Measurements from ENCODE around the gene VAMP2. TPM values are rescaled to one million over a fixed set of nuclear protein-coding genes. Genes with fewer than 3 reads are reported as not detected.

The VAMP2 gene
- total RNA-seq, 4 donors from 2014 or later, result 20.9 to 49.4 (median 30.1) TPM

DNA sequence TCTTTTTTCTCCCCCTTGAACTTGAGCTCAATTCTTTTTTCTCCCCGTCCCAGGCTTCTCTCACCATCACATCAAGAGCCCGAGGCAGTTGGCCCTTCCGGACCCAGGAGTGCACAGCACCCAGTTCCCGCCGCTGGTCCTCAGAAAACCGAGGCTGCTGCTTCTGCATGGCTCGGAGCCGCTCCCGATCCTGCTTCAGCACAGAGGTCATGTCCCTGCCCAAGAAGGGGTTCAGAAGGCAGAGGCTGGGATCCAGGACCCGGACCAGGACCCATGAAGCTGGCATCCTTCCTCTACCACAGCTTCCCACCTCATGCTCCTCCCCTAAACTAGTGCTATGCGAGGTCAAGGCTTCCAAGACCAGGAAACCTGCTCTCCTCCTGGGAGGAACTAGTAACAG is 21.0 kb downstream of the VAMP2 start:
- TF ChIP-seq POLR2AphosphoS5 (IDR thresholded peaks at IDR 0.05) (peak in 1 of 3 donors; percentile 16), EP300 (IDR thresholded peaks at IDR 0.05; ENCODE audit: low read depth) (no peak)
- Histone ChIP-seq H3K4me3 (no peak overlapping the region), H3K36me3 (peaks cover 0 to 70% (median 36%) of the 10 kb centered on the region in 4 donors), H3K9me3 (no peaks in the 10 kb centered on the region), H3K27me3 (no peaks in the 10 kb centered on the region), H3K27ac (peak overlapping the region; percentile 4 to 93 (median 20)), H3K4me1 (peaks cover 7 to 27% (median 19%) of the 10 kb centered on the region in 4 donors)
- no peak for DNase-seq
- 81 to 90% methylated on average over 2 to 11 of the region's 11 CpGs for WGBS, 2 donors (ENCODE audit: low coverage in 1 of 2)
- in situ Hi-C loops (cut with MboI; ENCODE audit: low pct_ligation_motif_present in 1 of 4, low pct_unique_long_range_greater_than_20kb in 1 of 4, low sequenced_read_pairs in 3 of 4), result loop anchor here in 1 of 4 donors (25.0 kb wide), 1 partner anchor 904 kb away; the partner anchor contains the start of genes DVL2, GABARAP and PHF23
- intact Hi-C loops (cut with DNase I; ENCODE audit: low total_unique reads), result no loop called here

DNA sequence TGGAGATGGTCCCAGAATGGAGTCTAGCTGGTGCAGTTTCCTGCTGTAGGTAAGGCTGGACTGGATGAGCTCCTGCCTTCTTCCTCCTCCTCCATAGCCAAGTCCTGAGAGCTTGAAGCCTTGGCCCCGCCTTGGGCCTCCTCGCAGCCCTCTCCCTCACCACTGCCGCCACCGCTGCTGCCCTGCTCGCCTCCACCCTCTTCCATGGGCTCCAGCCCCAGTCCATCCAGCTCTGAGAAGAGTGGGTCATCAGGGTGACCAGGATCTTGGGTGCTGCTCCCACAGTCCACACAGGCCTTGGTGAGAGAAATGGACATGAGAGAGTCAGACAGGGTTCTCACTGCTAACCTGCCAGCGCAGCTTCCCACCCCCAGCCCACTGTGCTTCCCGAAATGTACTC is 21.7 kb downstream of the VAMP2 start:
- Histone ChIP-seq H3K9me3 (no peaks in the 10 kb centered on the region), H3K27ac (peak overlapping the region in 3 of 4 donors; percentile 89 to 93 (median 92)), H3K4me1 (peaks cover 7 to 27% (median 19%) of the 10 kb centered on the region in 4 donors), H3K36me3 (peaks cover 0 to 64% (median 33%) of the 10 kb centered on the region in 4 donors), H3K4me3 (no peak overlapping the region), H3K27me3 (no peaks in the 10 kb centered on the region)
- intact Hi-C loops (cut with DNase I; ENCODE audit: low total_unique reads), result no loop called here
- in situ Hi-C loops (cut with MboI; ENCODE audit: low pct_ligation_motif_present in 1 of 4, low pct_unique_long_range_greater_than_20kb in 1 of 4, low sequenced_read_pairs in 3 of 4), result loop anchor here in 1 of 4 donors (25.0 kb wide), 1 partner anchor 904 kb away; the partner anchor contains the start of genes DVL2, GABARAP and PHF23
- 92% methylated on average over 7 of the region's 7 CpGs; no CpG with 5 or more reads in 1 of the 2 donors for WGBS, 2 donors (ENCODE audit: low coverage in 1 of 2)
- TF ChIP-seq POLR2AphosphoS5 (IDR thresholded peaks at IDR 0.05), result peak in 1 of 3 donors; percentile 5
- TF ChIP-seq EP300 (IDR thresholded peaks at IDR 0.05; ENCODE audit: low read depth), result no peak
- TF ChIP-seq, protein P1, sequence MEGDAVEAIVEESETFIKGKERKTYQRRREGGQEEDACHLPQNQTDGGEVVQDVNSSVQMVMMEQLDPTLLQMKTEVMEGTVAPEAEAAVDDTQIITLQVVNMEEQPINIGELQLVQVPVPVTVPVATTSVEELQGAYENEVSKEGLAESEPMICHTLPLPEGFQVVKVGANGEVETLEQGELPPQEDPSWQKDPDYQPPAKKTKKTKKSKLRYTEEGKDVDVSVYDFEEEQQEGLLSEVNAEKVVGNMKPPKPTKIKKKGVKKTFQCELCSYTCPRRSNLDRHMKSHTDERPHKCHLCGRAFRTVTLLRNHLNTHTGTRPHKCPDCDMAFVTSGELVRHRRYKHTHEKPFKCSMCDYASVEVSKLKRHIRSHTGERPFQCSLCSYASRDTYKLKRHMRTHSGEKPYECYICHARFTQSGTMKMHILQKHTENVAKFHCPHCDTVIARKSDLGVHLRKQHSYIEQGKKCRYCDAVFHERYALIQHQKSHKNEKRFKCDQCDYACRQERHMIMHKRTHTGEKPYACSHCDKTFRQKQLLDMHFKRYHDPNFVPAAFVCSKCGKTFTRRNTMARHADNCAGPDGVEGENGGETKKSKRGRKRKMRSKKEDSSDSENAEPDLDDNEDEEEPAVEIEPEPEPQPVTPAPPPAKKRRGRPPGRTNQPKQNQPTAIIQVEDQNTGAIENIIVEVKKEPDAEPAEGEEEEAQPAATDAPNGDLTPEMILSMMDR (IDR thresholded peaks at IDR 0.05), result no peak
- DNase-seq, result no peak

DNA sequence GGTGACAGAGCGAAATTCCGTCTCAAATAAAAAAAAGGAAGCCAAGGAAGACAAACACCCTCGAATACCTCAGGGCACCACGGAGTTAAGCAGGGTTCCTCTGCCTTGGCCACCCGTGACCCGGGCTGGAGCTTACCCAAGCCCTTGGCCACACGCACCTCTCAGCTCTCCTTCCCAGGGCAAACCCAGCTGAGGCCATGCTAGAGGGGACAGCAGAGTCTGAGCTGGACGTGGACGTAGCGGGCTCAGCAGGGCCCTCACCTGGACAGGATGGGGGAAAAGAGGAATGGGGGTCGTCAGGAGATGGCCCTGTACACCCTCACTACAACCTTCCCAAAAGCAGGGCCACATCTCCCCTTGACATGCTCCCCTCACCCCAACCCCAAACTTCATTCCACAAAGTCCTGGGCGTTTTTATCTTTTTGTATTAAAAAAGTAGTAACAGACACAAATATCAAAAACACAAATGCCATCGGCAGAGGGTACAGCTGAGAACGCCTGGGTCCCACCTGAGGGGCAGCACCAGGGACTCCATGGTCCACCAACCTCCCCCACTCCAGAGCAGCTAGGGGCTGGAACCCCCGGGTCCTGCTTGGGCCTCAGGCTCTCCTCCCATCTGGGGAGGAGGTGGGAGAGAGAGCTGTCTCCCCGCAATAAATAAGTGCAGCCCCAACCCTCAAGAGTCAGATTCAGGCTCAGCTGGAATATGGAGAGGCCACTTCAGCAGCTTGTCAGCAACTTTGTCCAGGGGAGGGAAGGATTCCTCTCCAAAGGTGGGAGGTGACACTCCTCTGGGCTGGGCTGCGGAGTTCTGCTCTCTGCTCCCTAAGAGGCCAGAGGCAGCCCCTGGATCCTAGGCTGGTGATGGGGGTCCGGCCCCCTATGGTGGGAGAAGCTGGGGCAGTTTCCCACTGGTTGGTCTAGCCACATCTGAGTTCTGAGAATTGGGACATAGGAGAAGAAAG is 22.4 kb downstream of the VAMP2 start:
- peak in 1 of 3 donors; percentile 6 for TF ChIP-seq POLR2AphosphoS5 (IDR thresholded peaks at IDR 0.05)
- TF ChIP-seq, protein P1 (IDR thresholded peaks at IDR 0.05), result no peak
- peak overlapping the region; percentile 86 to 93 (median 90) for H3K27ac ChIP-seq
- in situ Hi-C loops (cut with MboI; ENCODE audit: low pct_ligation_motif_present in 1 of 4, low pct_unique_long_range_greater_than_20kb in 1 of 4, low sequenced_read_pairs in 3 of 4), result loop anchor here in 1 of 4 donors (25.0 kb wide), 1 partner anchor 903 kb away; the partner anchor contains the start of genes DVL2, GABARAP and PHF23
- intact Hi-C loops (cut with DNase I; ENCODE audit: low total_unique reads), result no loop called here
- WGBS, 2 donors (ENCODE audit: low coverage in 1 of 2), result 88 to 89% methylated on average over 4 to 18 of the region's 18 CpGs
- no peak overlapping the region for H3K4me3 ChIP-seq
- DNase-seq, result no peak
- H3K4me1 ChIP-seq, result peaks cover 7 to 27% (median 19%) of the 10 kb centered on the region in 4 donors
- H3K27me3 ChIP-seq, result no peaks in the 10 kb centered on the region
- H3K36me3 ChIP-seq, result peaks cover 0 to 57% (median 27%) of the 10 kb centered on the region in 4 donors
- no peaks in the 10 kb centered on the region for H3K9me3 ChIP-seq

DNA sequence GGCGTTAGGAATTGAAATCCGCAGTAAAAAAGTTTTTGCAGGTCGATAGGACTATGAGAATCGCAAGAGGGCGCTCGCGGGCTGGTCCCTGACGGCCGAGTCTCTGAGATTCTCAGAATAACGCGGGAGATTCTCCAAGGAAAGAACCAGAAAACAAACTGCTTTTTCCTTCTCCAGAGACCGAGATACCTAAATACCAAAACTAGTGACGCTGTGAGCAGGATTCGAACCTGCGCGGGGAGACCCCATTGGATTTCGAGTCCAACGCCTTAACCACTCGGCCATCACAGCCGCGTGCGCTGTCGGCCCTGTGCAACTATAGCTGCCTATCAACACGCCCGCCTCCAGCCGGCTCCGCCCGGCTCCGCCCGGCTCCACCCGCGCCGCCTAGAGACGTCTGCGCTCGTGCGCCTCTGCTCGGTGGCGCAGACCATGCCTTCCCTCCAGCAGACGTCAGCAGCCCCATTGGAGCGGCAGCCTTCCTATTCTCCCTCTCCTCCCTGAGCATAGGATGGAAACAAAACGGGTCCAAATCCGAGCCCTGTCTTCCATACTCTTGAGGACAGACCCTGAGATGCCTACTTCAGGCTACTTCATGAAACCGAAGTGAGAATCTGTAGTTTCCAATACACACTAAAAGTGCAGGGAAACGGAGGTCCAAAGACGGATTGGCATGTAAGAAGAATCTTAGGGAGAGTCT is 23.9 kb downstream of the VAMP2 start:
- peak; percentile 79 to 88 (median 86) for TF ChIP-seq POLR2AphosphoS5 (IDR thresholded peaks at IDR 0.05)
- TF ChIP-seq EP300 (IDR thresholded peaks at IDR 0.05; ENCODE audit: low read depth), result no peak
- peak; percentile 74 for TF ChIP-seq POLR2A (IDR thresholded peaks at IDR 0.05)
- TF ChIP-seq, protein P1 (IDR thresholded peaks at IDR 0.05), result peak; percentile 83 to 98 (median 89)
- DNase-seq, result peak; percentile 96
- WGBS, 2 donors (ENCODE audit: low coverage in 1 of 2), result 0 to 1% methylated on average over 15 to 38 of the region's 46 CpGs
- in situ Hi-C loops (cut with MboI; ENCODE audit: low pct_ligation_motif_present in 1 of 4, low pct_unique_long_range_greater_than_20kb in 1 of 4, low sequenced_read_pairs in 3 of 4) (loop anchor here in 1 of 4 donors (25.0 kb wide), 1 partner anchor 902 kb away; the partner anchor contains the start of genes DVL2, GABARAP and PHF23), intact Hi-C loops (cut with DNase I; ENCODE audit: low total_unique reads) (no loop called here)
- Histone ChIP-seq H3K27ac (peak overlapping the region; percentile 86 to 93 (median 90)), H3K9me3 (no peaks in the 10 kb centered on the region), H3K36me3 (peaks cover 0 to 41% (median 19%) of the 10 kb centered on the region in 4 donors), H3K4me1 (peaks cover 7 to 27% (median 19%) of the 10 kb centered on the region in 4 donors), H3K27me3 (no peaks in the 10 kb centered on the region), H3K4me3 (peak overlapping the region in 2 of 4 donors; percentile 19 to 32)

Measured in transverse colon (tissue), 4 donors.